GM12892 (cell line): ENCODE data around the gene AKAP13.

Experiments
- POLR2A ChIP-seq: IDR thresholded peaks from 2 replicates; pipeline ENCODE4 v1.6.1; 2011; ENCODE audit warnings: low read depth, low read length, control low read depth
- TAF1 ChIP-seq: IDR thresholded peaks from 2 replicates; pipeline ENCODE4 v1.6.1; 2011; ENCODE audit warnings: low read depth, mild to moderate bottlenecking, control low read depth, low read length, borderline replicate concordance

DNA sequence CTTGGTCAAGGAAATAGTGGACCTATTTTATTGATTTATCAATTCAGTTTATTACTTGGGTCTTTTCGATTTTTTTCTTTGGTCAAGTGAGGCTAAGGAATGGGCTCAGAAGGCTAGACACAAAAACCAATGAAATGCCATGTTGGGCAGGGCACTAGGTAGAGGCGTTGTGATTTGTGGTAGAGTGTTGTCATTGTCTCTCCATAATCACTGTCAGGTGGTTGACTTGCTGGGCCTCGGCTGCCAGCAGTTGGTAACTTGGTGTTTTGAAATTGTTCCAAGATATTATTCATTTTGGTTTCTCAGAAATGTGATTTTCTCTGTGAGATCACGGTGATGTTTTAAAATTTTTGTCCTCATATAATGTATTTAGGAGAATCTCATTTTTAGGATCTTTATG, 240.7 kb downstream of the AKAP13 start:
- TF ChIP-seq POLR2A: no peak
- no peak for TF ChIP-seq TAF1
